Measurements from ENCODE around the gene SOX5.
"Not testable (repeated sequence)": the region's sequence is repeated elsewhere in the genome, so short reads cannot be mapped to it uniquely, and the experiment has no call there.

SOX5 gene

DNA sequence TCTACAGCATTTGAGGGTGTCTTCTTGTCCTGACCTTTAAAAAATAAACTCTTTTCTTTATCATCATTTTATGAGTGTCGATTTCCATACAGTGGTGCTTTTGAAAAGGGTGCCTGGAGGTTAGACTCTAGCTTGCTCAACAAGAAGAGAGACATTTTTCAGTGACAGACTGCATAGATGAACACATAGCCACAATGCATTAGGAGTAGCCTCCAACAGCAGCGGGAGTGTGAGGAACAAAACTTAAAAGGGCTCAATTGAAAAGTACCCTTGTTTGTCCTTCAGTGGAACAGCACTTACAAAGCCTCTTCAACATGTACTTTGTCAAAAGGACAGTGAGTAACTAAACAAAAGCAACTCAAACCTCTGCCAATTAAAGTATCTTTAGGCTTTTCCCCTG is 119.3 kb downstream of the SOX5 start:
- no peak for DNase-seq

DNA sequence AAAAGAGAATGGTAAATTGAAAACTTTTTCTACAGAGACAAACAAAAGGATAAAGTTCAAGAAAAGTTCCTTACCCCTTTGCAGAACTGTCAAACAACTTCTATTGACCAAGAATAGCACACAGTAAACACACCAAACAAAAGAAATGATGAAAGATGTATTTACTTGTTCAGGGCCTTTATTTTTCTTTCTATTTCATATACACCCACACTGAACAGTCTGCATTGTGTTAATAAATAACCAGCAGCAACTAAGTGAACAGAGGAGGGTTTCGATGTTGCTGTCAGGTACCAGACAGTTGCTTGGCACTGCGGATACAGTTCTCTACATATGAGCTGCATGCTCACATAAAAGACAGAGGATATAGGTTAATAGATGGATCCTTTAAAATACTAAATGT is 122.1 kb downstream of the SOX5 start:
- no peak for DNase-seq

DNA sequence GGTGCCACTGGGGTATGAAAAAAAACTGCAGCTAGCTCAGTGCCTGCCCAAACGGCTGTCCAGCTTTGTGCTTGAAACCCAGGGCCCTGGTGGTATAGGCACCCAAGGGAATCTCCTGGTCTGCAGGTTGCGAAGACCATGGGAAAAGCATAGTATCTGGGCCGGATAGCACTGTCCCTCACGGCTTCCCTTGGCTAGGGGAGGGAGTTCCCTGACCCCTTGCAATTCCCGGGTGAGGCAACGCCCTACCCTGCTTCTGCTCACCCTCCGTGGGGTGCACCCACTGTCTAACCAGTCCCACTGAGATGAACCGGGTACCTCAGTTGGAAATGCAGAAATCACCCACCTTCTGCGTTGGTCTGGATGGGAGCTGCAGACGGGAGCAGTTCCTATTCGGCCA is 124.3 kb downstream of the SOX5 start:
- DNase-seq: not testable (repeated sequence)

DNA sequence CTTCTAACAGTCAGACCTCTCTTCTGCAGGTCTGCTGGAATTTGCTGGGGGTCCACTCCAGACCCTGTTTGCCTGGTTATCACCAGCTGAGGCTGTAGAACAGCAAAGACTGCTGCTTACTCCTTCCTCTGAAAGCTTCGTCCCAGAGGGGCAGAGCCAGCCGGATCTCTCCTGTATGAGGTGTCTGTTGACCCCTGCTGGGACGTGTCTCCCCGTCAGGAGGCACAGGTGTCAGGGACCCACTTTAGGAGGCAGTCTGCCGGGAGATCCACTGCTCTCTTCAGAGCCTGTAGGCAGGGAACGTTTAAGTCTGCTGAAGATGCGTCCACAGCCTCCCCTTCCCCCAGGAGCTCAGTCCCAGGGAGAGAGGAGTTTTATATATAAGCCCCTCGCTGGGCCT is 125.1 kb downstream of the SOX5 start:
- no peak for DNase-seq

DNA sequence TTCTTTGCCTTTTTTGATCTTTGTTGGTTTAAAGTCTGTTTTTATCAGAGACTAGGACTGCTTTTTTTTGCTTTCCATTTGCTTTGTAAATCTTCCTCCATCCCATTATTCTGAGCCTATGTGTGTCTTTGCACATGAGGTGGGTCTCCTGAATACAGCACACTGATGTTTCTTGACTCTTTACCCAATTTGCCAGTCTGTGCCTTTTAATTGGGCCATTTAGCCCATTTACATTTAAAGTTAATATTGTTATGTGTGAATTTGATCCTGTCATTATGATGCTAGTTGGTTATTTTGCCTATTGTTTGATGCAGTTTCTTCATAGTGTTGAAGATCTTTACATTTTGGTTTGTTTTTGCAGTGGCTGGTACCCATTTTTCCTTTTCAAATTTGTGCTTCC is 126.6 kb downstream of the SOX5 start:
- not testable (repeated sequence) for DNase-seq

DNA sequence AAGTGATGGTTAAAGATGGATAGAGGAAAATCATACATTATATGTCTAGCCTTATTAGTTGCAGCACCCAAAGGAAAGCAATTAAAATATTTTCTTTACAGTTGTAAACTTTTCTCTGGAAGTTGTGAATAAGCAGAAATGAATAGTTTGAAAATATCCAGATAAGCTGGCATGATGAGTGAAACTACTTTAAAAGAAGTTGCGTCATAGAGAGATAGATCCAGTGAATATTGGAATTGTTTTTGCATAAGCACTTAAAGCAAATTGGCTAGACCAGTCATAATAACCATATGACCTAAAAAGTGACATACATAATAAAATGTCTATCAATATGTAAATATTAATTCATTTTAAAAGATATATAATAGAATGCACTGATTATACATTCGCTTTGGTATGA is 132.1 kb downstream of the SOX5 start:
- no peak for DNase-seq

DNA sequence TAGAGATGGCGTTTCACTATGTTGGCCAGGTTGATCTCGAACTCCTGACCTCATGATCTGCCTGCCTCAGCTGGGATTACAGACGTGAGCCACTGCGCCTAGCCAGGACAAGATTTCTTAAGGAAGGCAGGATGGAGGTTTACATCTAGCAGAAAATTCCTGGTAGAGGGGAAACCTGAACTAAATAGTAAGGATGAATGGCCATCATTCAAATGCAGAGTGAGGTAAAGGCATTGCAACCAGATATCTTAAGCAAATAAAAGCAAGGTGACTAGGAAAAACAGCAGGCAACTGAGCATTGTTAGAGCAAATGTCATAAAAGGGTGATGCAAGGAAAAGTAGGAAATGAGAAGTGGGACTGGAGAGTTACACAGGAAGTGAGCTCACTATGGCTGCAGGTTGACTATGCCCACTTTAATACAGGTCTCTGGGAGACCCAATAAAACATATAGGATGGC is 133.0 kb downstream of the SOX5 start:
- no peak for DNase-seq

DNA sequence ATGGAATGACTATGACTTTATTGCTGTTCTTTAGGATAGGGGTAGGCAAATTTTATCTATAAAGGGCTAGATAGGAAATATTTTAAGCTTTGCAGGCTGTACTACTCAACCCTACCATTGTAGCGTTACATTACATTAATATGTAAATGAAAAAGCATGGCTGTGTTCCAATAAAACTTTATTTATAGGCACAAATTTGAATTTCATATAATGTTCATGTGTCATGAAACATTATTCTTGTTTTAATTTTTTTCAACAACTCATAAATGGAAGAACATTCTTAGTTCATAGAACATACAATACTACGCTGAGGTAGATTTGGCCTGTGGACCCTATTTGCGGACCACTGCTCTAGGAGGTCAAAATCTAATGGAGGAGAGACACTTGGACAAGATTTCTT is 133.7 kb downstream of the SOX5 start:
- DNase-seq: no peak

DNA sequence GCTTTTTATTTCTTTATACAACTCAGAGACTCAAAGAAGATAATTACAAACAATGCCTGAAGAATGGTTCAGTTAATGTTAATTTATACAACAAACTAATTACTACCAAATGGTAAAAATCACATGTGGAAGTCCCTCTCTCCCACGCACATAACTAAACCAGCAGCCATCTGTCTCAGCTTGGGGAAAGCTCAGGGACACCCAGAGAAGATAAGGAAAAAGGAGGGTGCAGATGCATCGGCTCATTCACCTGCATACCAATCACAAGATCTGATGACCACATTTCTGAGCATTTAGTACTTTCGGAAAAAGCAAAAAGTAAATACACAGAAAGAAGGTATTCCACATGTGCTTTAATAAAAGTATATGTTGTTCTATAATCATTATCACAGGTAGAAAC is 136.3 kb downstream of the SOX5 start:
- DNase-seq: no peak

DNA sequence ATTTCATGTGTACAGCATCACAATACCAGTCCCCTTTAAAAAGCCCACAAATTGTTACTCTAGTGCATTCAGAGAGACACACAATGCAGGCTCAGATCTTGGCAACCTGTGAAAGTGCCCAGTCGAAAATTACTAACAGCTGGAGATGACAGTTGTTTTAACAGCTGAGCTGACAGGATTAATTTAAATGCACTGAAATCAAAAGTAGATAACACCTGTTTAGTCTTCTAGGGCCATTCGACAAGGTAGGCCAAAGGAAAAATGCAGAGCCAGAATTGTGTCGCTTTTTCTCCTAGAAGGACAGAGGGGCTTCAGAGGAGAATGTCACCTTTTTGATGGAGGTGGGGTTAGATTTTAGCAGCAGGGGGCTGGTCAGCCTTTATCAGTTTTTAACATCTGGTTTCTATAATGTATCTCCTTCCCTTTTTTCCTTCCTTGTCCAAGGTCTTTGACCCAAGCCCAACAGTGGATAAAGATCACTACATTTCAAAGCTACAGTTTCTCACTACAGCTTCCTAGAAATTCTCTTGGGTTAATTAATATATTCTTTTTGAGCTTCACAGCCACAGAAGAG is 139.1 kb downstream of the SOX5 start:
- no peak for DNase-seq

DNA sequence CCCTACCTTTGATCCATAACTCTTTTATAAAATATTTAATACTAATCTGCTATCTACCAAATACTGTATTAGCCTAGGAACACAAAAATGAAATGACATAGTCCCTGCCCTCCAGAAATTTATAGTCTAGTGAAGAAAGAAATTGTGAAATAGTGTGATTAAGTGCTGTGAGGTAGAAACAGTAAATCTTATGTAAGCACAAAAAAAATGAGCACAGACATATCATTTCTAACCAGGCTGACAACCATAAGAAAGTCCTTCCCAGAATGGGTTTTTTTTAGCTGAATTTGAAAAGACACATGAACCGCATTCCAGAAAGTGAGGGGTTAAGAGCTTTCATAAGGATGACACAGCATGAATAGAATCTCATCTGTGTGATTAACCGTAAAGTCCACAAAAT is 145.9 kb downstream of the SOX5 start:
- no peak for DNase-seq

DNA sequence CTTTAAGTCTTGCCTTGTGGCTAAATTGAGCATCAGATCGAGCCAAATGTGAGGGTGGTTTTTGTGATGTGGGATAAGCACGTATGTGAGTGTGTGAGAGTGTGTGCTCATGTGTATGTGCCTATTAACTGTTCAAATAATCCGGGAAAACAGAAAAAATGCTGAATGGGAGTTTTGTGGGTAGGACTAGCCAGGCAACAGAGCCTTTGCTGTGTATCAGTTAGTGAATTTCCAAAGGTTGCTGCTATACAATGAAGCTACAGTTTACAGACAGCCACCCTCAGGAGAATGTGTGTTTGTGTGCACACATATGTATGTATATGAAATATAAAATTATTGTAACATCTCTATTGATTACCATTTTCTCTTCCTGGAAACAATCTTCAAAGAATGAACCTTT is 154.0 kb downstream of the SOX5 start:
- no peak for DNase-seq

DNA sequence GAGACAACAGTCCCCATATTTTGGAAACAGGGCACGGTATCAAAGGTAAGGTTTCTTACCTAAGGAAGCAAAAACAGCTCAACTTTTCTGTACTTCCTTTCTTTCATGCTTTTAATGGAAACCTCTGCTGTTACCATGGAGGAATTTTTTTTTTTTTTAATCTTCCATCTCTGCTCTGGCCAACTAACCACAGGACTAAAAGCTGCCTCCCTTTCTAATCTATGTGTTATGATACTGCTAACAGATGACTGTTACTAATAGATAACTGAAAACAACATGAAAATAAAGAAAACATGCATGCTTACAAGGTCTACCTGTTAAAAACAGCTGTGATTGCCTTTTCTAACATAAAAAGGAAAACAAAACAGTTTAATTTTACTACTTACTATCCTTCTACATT is 168.4 kb downstream of the SOX5 start:
- no peak for DNase-seq

DNA sequence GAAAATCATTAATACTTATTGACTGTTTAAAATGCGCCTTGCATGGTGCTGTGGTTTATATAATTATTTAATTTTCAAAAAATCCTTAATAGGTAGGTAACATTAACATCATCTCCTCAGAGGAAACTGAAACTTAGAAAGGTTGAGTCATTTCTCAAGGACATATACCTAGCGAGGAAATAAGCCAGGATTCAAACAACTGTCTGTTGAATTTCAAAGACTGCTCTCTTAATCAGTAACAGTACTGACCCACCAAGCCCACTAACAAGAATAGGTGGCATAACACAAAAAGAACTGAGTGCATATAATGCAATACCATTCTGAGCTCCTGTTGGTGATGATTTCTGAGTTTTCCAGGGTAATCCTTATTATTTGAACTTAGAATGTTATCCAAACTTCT is 174.3 kb downstream of the SOX5 start:
- DNase-seq: no peak

DNA sequence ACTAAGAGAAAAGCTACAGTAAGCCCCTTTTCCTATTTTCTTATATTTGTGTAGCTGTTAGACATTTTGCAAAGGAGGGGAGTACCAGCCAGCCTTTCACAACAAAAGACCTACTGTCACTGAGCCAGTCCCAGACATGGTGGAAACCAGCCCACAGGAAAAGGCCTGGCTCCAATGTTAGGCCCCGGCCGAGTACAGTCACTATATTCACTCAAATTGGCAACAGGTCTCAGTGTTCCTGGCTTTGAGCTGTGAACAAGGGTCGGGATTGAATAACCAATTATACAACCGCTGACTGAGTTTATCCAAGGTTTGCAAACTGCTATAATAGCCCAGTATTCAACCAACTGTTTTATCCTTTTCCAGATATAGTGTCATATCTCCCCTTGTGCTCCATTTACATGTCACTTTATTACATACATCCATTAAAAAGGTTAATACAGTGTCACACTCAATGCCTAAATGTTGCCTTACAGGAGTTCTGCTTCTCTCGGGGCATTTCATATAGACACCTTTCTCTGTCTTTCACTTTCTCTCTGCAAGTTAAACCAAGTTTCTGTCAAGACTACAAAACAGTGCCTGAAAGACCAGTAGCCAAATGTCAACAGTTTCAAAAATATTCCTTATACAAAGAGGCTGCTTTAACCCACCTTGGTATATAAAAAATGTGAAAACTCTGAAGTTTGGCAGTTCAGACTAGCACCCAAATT is 178.1 kb downstream of the SOX5 start:
- no peak for DNase-seq

DNA sequence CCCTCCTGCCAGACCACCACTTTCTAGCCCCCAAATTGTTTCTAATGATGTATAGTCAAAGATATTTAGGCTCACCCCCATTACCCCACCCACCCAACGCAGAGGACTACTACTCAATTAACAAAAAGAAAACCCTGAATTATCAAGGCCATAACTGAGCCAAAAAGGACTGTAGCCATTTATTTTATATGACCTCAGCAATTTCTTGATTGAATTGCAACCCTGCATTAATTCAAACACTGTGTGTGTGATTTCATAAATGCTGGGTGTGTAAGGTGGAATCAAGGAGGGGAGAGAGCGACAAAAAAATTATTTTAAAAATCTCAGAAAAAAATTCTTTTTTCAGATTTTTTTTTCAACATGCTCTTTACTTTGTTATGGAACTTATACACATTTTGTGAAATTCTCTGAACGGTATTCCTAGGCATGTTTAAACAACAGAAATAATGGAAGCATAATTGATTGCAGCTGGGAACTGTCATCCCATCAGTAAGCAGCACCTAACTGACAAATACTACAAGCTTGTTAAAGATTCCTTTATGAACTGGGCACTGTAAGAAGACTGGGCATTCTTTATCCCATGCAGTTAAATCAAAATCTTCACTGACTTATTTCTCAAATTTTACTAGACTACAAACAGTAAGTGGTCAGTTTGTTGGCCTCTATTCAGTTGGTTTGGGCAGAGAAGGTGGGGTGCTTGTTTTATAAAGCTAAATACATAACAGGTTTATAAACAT is 179.1 kb downstream of the SOX5 start:
- no peak for DNase-seq

DNA sequence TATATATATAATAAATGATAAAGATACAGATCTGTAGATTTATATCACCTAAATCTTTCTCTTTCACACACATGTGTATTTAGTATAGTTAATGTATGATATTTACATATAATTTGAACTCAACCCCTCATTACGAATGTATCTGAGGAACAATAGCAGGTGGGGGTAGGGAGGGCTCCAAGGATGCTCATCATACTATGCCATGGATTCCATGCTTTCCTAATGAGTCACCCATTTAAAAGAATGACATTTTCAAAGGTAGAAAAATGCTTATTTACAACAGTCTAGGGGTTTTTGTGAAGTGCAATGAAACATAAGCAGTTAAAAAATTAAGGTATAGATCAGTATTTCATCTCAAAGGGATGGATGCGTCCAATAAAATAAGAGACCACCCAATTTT is 181.6 kb downstream of the SOX5 start:
- DNase-seq: no peak

DNA sequence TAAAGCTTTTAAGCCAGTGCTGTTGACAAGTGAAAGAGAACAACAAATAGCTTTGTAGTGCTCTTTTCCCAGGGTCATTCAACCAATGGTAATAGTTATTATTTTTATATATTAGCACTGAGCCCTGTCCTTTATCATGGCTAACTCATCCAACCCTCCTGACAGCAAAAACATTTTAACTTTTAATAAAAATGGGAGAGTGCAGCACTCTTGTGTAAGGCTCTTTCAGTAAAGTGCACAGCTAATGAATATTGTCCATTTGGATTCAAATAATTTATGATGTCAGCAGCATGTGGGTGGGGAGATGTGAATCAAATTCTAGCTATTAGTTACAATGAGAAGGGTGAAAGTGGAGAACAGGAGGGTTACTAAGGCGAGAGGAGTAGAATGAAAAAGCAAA is 185.7 kb downstream of the SOX5 start:
- DNase-seq: no peak

DNA sequence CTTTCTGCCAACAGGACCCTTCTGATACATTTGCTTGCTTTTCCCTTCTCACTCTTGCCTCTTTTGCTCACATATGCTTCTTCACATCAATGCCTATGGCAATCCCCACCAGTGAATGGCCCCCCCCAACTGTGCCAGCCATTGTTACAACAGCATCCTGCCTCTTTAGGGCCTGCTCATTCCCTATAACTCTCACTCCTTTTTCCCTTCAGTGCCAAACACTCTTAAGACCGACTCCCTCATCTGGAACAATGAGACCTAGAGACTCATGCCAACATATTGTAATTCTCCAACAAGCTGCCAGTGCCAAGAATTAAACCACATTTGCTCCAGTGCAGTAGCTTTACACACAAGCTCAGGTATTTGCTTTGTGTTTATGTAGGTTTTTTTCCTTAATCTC is 189.0 kb downstream of the SOX5 start:
- no peak for DNase-seq

DNA sequence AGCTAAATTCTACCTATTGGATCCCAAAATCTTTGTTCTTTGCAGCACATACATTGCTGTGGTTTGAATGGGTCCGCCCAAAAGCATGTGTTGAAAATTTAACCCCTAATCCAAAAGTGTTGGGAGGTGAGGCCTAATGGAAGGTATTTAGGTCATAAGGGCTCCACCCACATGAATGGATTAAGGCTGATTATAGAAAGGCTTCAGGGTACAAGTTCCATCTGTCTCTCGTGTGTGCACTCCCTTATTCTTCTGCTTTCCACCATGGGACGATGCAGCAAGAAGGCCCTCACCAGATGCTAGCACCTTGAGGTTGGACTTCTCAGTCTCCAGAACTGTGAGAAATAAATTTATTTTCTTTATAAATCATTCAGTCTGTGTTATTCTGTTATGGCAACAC is 190.9 kb downstream of the SOX5 start:
- DNase-seq: no peak

DNA sequence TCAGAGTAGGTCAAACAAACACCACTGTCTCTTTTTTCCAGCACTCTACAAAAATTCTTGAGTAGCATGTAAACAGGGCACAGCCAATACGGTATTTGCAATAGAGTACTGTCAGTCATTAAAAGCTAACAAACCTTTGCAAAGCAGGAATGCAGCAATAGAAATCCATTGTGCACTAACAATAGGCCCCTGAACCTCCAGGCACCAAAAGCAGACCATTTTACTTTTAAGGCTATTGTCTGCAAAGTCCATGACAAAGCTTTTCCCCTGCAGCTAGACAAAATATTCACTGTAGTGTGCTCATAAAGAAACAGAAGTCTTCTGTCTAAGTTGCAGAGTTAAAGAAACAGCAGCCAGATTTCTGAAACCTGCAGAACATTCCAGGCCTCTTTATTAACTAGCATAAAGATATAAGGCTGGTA is 191.9 kb downstream of the SOX5 start:
- DNase-seq: no peak

DNA sequence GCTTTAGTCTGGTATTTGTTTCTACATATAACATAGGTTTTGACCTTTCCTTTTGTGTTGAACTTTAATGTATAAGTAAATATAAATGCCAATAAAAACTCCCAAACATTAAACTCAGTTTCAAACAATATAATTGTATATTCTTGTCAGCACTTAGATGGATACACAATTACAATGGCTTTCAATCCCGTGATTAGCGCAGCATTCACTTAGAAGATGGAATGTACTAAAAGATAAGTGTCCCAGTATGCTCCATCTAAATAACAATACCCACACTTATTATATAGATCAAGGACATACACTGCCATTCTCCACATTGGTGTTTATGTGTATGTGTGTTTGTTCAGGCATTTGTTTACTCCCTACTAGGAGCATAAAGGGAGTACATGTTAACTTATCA is 193.1 kb downstream of the SOX5 start:
- DNase-seq: no peak

DNA sequence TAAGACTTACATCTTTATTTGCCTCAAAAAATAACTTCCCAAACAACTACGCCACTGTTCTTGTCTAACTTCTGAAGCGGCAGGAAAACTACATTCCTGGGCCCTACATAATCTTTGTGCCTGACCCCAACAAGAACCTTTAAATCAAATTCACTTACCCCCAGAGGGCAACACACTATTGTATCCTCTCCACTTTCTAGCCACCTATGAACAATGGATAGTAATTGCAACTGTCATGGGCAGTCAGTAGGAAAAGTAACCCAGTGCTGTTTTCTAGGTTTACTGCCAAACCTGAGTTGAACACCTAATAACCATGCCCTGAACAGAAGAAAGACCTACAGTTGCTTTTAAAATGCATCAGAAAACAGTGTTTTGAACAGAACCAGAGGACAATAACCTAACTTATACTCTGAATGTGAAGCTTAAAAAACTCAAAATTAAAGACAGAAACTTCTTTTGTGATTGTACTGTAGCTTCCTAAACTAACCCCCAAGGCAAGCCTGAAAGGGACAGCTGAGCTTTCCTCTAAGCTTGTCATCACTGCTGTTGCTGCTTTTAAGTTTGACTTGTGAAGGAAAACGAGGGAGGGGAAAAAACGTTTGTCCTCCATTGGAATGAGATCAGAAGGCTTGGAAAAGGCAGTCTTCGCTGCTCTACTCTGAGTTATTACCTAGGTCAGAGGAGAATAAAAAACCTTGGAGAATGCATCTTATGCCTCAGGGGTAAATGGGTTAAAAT is 195.7 kb downstream of the SOX5 start:
- no peak for DNase-seq

DNA sequence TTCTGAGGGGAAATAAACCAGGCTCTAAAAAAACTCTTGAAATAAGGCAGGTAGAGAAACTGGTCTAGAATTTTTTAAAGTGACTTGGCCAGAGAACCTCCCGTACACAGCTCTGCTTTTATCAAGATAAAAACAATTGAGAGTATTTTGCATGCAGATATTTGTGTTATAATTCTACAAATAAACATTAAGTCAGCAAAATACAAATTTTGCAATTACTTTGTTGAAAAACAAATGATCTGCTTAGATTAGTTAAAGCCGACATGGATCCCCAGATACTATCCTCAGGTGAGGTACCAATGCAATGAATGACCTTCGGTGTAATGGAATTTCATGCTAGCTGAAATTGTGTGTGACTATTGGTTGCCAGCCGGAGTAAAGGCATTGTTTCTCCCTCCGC is 197.2 kb downstream of the SOX5 start:
- DNase-seq: no peak

Data from RPMI8226 (cell line).